ENCODE results near the gene ATG9B. TPM values are rescaled to one million over a fixed set of nuclear protein-coding genes. Genes with fewer than 3 reads are reported as not detected.

ATG9B gene
- total and polyA plus RNA-seq, 2 donors (not counting 3 experiments of a cell fraction or from before 2014, with no cell fraction given), result 0.04 TPM; not detected in 1

GRCh38 chr7:151045967-151046366 is 21.7 kb upstream of the ATG9B start:
- H3K9me3 ChIP-seq (replicated peaks; ENCODE audit: control insufficient read depth, insufficient read depth, low read length), result no peaks in the 10 kb centered on the region
- H3K36me3 ChIP-seq (ENCODE audit: control insufficient read depth in 2 of 2, extremely low read depth in 1 of 2, insufficient read depth in 2 of 2, low read length in 2 of 2), result no peaks in the 10 kb centered on the region
- no peaks in the 10 kb centered on the region for H3K9me1 ChIP-seq (replicated peaks; ENCODE audit: control insufficient read depth, extremely low read depth, insufficient read depth, low read length)
- H4K20me1 ChIP-seq (replicated peaks; ENCODE audit: control insufficient read depth, extremely low read depth, insufficient read depth, low read length), result no peaks in the 10 kb centered on the region
- FAIRE-seq (no peak), DNase-seq (ENCODE audit: low read depth, low spot score) (no peak)
- H3K4me2 ChIP-seq (ENCODE audit: insufficient read depth, low read length), result no peak overlapping the region
- dilution Hi-C loops (cut with MboI; ENCODE audit: extremely low pct_ligation_motif_present, low sequenced_read_pairs), result no loop called here
- H3K27ac ChIP-seq (ENCODE audit: insufficient read depth, low read depth, low read length), result no peak overlapping the region
- TF ChIP-seq GATA2 (IDR thresholded peaks at IDR 0.05; ENCODE audit: insufficient read depth, insufficient read length, low read depth, low read length), result no peak
- TF ChIP-seq POLR2AphosphoS5 (IDR thresholded peaks at IDR 0.05; ENCODE audit: insufficient read depth, low read depth, low read length), result no peak
- TF ChIP-seq EZH2 (IDR thresholded peaks at IDR 0.05; ENCODE audit: borderline replicate concordance, low read depth, low read length, severe bottlenecking), result no peak
- no peak for TF ChIP-seq JUN (IDR thresholded peaks at IDR 0.05; ENCODE audit: borderline replicate concordance, insufficient read depth, insufficient read length, low read depth)
- TF ChIP-seq, protein P1, sequence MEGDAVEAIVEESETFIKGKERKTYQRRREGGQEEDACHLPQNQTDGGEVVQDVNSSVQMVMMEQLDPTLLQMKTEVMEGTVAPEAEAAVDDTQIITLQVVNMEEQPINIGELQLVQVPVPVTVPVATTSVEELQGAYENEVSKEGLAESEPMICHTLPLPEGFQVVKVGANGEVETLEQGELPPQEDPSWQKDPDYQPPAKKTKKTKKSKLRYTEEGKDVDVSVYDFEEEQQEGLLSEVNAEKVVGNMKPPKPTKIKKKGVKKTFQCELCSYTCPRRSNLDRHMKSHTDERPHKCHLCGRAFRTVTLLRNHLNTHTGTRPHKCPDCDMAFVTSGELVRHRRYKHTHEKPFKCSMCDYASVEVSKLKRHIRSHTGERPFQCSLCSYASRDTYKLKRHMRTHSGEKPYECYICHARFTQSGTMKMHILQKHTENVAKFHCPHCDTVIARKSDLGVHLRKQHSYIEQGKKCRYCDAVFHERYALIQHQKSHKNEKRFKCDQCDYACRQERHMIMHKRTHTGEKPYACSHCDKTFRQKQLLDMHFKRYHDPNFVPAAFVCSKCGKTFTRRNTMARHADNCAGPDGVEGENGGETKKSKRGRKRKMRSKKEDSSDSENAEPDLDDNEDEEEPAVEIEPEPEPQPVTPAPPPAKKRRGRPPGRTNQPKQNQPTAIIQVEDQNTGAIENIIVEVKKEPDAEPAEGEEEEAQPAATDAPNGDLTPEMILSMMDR (IDR thresholded peaks at IDR 0.05; ENCODE audit: extremely low read depth in 1 of 2, insufficient read depth in 1 of 2, low read depth in 1 of 2, low read length in 2 of 2), result no peak
- no peak for TF ChIP-seq MYC (IDR thresholded peaks at IDR 0.05; ENCODE audit: low read depth, low read length)
- no peak for TF ChIP-seq MAX (IDR thresholded peaks at IDR 0.05; ENCODE audit: insufficient read depth, insufficient read length)
- no peak for TF ChIP-seq FOS (IDR thresholded peaks at IDR 0.05; ENCODE audit: borderline replicate concordance, insufficient read depth, low read length)
- peaks cover 0 to 4% of the 10 kb centered on the region in 2 experiments for H3K27me3 ChIP-seq (ENCODE audit: control insufficient read depth in 2 of 2, insufficient read depth in 2 of 2, low read length in 2 of 2)
- ChIA-PET CTCF (interaction anchor here (1.0 to 1.6 kb wide), 2 partner anchors 18 to 27 kb away, joined by 5 read pairs; partner anchors contain the start of gene ABCB8), POLR2A (no interaction called here)
- H3K4me1 ChIP-seq (ENCODE audit: control insufficient read depth, extremely low read depth, insufficient read depth, low read length), result no peaks in the 10 kb centered on the region
- H3K9ac ChIP-seq (replicated peaks; ENCODE audit: extremely low read depth, insufficient read depth, low read length), result no peak overlapping the region
- intact Hi-C loops (cut with micrococcal nuclease), result no loop called here
- H2AFZ ChIP-seq (ENCODE audit: low read depth, low read length), result no peak overlapping the region
- H3K79me2 ChIP-seq (ENCODE audit: control insufficient read depth, insufficient read depth, low read length), result no peaks in the 10 kb centered on the region
- BruUV-seq (replicated peaks), result no TSS peak
- H3K4me3 ChIP-seq (replicated peaks in 1 of 3; ENCODE audit: insufficient read depth in 1 of 3, low read depth in 1 of 3, low read length in 3 of 3), result no peak overlapping the region
